Body of pancreas (tissue), 4 donors: ENCODE data around the gene TBX1. TPM values are rescaled to one million over a fixed set of nuclear protein-coding genes. Genes with fewer than 3 reads are reported as not detected.

Source experiments
- ATAC-seq: fragments of 150-250 bp; one replicate; pipeline ENCODE4 v1.9.1; 2016
- DNase-seq, 4 donors: peaks; one replicate each; pipeline ENCODE4 v3.0.0-alpha.2; 2019
- H3K27ac ChIP-seq, 4 donors: fragments of 200-600 bp; sonication (generic); 1 replicate in 3 of 4; 2 replicates in 1 of 4; pipeline versions ENCODE4 v1.5.1 to v1.6.1; 2016 to 2019; ENCODE audit warnings: mild to moderate bottlenecking in 1 of 4, mixed read lengths in 1 of 4, moderate library complexity in 1 of 4
- H3K27me3 ChIP-seq, 2 donors: fragments of 200-600 bp; sonication (generic); one replicate each; pipeline ENCODE4 v1.6.0; 2016; ENCODE audit warnings: mild to moderate bottlenecking in 1 of 2
- H3K36me3 ChIP-seq, 2 donors: fragments of 200-600 bp; sonication (generic); replicated peaks in 1 of 2; 2 replicates each; pipeline ENCODE4 v1.5.1; 2016; ENCODE audit warnings: low read depth in 2 of 2; ENCODE audit not compliant: insufficient read depth in 1 of 2
- H3K4me1 ChIP-seq: fragments of 200-600 bp; sonication (generic); one replicate; pipeline ENCODE4 v1.6.0; 2016
- H3K4me3 ChIP-seq, 2 donors: fragments of 200-600 bp; sonication (generic); 1 replicate in 1 of 2; 2 replicates in 1 of 2; pipeline ENCODE4 v1.5.1; 2016 to 2019
- H3K9me3 ChIP-seq, 3 donors: fragments of 200-600 bp; sonication (generic); 1 replicate in 2 of 3; 2 replicates in 1 of 3; pipeline ENCODE4 v1.5.1; 2016
- CTCF ChIP-seq, 7 experiments: fragments of 450-650 bp in 4 of 7; fragments of 200-600 bp in 3 of 7; sonication (generic) in 3 of 7; IDR thresholded peaks; one replicate each; pipeline ENCODE4 v1.5.1; 2016 to 2019; ENCODE audit warnings: antibody characterized with exemption in 7 of 7
- POLR2A ChIP-seq, 3 donors: fragments of 450-650 bp; IDR thresholded peaks; one replicate each; pipeline ENCODE4 v1.6.1; 2016; ENCODE audit warnings: antibody characterized with exemption in 3 of 3, mild to moderate bottlenecking in 2 of 3
- WGBS, 2 donors: methylation state at CpG; one replicate each; pipeline ENCODE4 v1.1.5; 2017; 5-methylcytosine and 5-hydroxymethylcytosine counted together
- intact Hi-C: fragments of 100-400 bp; cut with DNase I; formaldehyde crosslinking; loops from one replicate; pipeline ENCODE4 v1.15.1; 2023
- total RNA-seq, 2 donors: library from RNA; depleted of rRNA; stranded (reverse); fragments of >200 nt; gene quantifications; one replicate each; pipeline ENCODE4 v1.1.0, GENCODE V29; 2016

TBX1 gene
- total RNA-seq, 2 donors from 2014 or later: 1.0 TPM; not detected in 1

- no peak overlapping the region for H3K4me3 ChIP-seq
- no peaks in the 10 kb centered on the region for H3K27me3 ChIP-seq
- no peak for DNase-seq
- TF ChIP-seq POLR2A (IDR thresholded peaks at IDR 0.05): no peak
- no peak for TF ChIP-seq CTCF (IDR thresholded peaks at IDR 0.05)
- H3K4me1 ChIP-seq: peaks cover 32% of the 10 kb centered on the region
- 81 to 100% methylated on average over 1 to 4 of the region's 4 CpGs for WGBS, 2 donors
- no peaks in the 10 kb centered on the region for H3K36me3 ChIP-seq
- intact Hi-C loops: no loop called here
- no peaks in the 10 kb centered on the region for H3K9me3 ChIP-seq
- H3K27ac ChIP-seq: no peak overlapping the region
- no peak for ATAC-seq
Measured at GRCh38 chr22:19715188-19715930, 45.2 kb upstream of the TBX1 start.

GRCh38 chr22:19716041-19716828, 44.3 kb upstream of the TBX1 start:
- DNase-seq (no peak), ATAC-seq (no peak)
- H3K36me3 ChIP-seq: no peaks in the 10 kb centered on the region
- intact Hi-C loops: no loop called here
- TF ChIP-seq CTCF (IDR thresholded peaks at IDR 0.05): no peak
- no peak for TF ChIP-seq POLR2A (IDR thresholded peaks at IDR 0.05)
- no peaks in the 10 kb centered on the region for H3K27me3 ChIP-seq
- H3K27ac ChIP-seq: no peak overlapping the region
- no peak overlapping the region for H3K4me3 ChIP-seq
- no peaks in the 10 kb centered on the region for H3K9me3 ChIP-seq
- 78 to 86% methylated on average over 3 to 11 of the region's 11 CpGs for WGBS, 2 donors
- peaks cover 32% of the 10 kb centered on the region for H3K4me1 ChIP-seq

GRCh38 chr22:19716829-19717105, 43.8 kb upstream of the TBX1 start:
- Histone ChIP-seq H3K27ac (no peak overlapping the region), H3K4me3 (no peak overlapping the region), H3K4me1 (peaks cover 32% of the 10 kb centered on the region), H3K36me3 (no peaks in the 10 kb centered on the region), H3K9me3 (no peaks in the 10 kb centered on the region), H3K27me3 (no peaks in the 10 kb centered on the region)
- no peak for DNase-seq
- no peak for TF ChIP-seq CTCF (IDR thresholded peaks at IDR 0.05)
- no peak for TF ChIP-seq POLR2A (IDR thresholded peaks at IDR 0.05)
- 89% methylated on average over 1 of the region's 1 CpG; no CpG with 5 or more reads in 1 of the 2 donors for WGBS, 2 donors
- intact Hi-C loops: no loop called here
- ATAC-seq: no peak

- no peak overlapping the region for H3K4me3 ChIP-seq
- DNase-seq (no peak), ATAC-seq (no peak)
- H3K36me3 ChIP-seq: no peaks in the 10 kb centered on the region
- H3K4me1 ChIP-seq: peaks cover 32% of the 10 kb centered on the region
- intact Hi-C loops: no loop called here
- H3K27me3 ChIP-seq: no peaks in the 10 kb centered on the region
- no peak overlapping the region for H3K27ac ChIP-seq
- no peak for TF ChIP-seq CTCF (IDR thresholded peaks at IDR 0.05)
- TF ChIP-seq POLR2A (IDR thresholded peaks at IDR 0.05): no peak
- H3K9me3 ChIP-seq: no peaks in the 10 kb centered on the region
- WGBS, 2 donors: 20 to 85% methylated on average over 1 to 9 of the region's 9 CpGs
Measured at GRCh38 chr22:19717181-19717580, 43.4 kb upstream of the TBX1 start.
